Choroid plexus epithelial cell (primary cell): Measurements from ENCODE around the gene CLEC2D.

ENCODE experiments used
- DNase-seq: peaks from one replicate; pipeline ENCODE4 v3.0.0-alpha.2; 2010; ENCODE audit warnings: low read depth
- H3K4me3 ChIP-seq: 2 replicates; pipeline ENCODE4 v1.5.1; 2011; ENCODE audit warnings: low read depth, mild to moderate bottlenecking, control low read depth, low read length, moderate library complexity
- CTCF ChIP-seq: conservative IDR thresholded peaks from 2 replicates; pipeline ENCODE4 v1.5.1; 2011; ENCODE audit warnings: low read depth, mild to moderate bottlenecking, control low read depth, inconsistent platforms, low read length, moderate library complexity

The CLEC2D gene

DNA sequence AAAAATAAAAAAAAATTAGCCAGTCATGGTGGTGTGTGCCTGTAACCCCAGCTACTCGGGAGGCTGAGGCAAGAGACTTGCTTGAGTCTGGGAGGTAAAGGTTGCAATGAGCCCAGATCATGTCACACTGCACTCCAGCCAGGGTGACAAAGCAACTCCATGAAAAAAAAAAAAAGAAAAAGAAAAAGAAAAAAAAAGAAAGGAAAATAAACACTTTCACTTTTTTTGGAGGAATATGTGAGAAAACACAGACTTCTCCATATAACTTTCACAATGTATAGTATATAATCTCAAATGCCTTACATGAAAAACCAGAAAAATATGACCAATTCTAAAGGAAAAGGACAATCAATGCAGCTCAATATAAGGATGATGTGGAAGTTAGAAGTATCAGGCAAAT lies 54.5 kb downstream of the CLEC2D start:
- no peak for TF ChIP-seq CTCF
- no peak for DNase-seq
- H3K4me3 ChIP-seq: no peak overlapping the region

- no peak for DNase-seq
- no peak for TF ChIP-seq CTCF
- no peak overlapping the region for H3K4me3 ChIP-seq
Measured at GRCh38 chr12:9725213-9725870, 55.8 kb downstream of the CLEC2D start.

DNA sequence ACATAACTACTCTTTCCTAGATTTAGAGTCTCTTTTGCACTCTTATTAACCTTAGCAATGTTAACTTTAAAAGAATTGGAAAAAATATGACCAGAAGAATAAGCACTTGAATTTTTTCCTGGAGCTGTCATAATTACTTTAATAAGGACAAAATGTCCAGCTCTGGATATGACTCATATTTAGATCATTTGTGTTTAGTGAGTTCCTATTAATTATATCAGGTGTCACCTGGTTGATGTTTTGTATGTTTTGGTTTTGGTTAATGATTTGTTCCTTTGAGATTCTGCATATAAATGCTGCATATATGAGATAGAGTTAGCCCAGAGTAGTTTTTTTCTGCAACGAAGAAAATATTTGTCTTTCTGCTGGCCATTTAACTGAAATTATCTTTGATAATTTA lies 58.3 kb downstream of the CLEC2D start:
- DNase-seq: no peak
- TF ChIP-seq CTCF: no peak
- no peak overlapping the region for H3K4me3 ChIP-seq

DNA sequence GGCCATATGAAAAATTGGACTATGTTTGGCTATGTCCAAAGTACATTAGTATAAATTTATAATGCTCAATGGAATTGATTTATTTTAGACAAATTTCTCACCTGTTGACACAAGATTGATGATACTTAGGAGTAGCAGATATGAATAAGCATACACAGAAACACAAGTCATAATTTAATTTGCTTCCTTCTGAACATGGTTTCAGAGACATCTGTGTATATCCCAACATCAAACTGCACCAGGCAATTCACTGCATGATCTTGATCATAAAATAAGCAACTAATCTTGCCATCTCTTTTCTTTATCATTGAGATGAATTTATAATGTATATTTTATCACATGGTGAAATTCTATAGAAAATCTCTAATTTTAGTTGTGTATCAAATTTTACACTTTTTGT lies 59.6 kb downstream of the CLEC2D start:
- no peak for DNase-seq
- TF ChIP-seq CTCF: no peak
- no peak overlapping the region for H3K4me3 ChIP-seq

DNA sequence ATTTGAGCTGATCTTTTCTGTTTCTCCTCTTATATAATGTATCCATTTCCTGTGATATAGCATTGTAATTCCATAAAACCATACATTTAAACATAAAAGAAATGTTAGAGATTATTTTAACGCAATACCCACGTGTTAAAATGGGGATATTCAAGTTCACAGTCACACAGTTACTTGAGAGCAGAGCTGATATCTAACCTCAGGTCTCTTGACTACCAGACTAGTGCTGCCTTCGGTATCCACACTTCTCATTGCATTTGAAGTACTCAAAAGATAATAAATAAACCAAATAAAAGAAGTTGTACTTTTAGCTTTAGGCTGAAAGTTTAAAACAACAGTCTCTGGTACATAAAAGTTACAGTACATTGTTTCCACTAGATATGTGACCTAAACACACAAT lies 60.5 kb downstream of the CLEC2D start:
- no peak overlapping the region for H3K4me3 ChIP-seq
- no peak for DNase-seq
- no peak for TF ChIP-seq CTCF

DNA sequence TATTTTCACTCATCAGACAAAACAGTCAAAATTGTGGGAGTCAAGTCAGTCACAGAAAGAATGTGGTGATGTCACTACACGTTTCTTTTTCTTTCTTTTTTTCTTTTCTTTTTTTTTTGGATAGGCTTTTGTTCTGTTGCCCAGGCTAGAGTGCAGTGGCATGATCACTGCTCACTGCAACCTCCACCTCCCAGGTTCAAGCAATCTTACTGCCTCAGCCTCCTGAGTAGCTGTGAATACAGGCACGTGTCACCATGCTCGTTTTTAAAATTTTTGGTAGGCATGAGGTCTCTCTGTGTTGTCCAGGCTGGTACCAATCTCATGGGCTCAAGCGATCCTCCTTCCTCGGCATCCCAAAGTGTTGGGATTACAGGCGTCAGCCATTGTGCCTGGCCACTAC lies 61.1 kb downstream of the CLEC2D start:
- TF ChIP-seq CTCF: no peak
- DNase-seq: no peak
- no peak overlapping the region for H3K4me3 ChIP-seq

DNA sequence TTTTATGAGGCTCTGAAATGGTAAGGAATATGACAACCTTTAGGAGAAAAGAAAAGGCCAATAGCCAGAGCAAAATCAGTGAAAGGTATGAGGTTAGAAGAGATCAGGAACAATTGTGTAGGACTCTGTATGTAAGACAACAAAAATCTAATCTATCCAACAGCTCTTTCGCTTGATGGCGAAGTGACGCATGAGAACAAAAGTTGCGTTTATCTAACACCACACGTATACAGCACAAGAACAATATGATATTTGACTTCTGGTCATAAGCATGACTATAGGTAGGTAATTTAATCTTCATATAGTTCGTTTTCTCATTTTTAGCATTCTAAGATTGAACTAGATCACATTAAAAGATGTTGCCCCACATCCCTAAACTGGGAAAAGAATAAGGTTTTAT lies 61.9 kb downstream of the CLEC2D start:
- no peak overlapping the region for H3K4me3 ChIP-seq

More for the DNA sequence above, 61.9 kb downstream of the CLEC2D start:
- DNase-seq: no peak
- no peak for TF ChIP-seq CTCF
